ENCODE results near the gene FBXO40. TPM values are rescaled to one million over a fixed set of nuclear protein-coding genes. Genes with fewer than 3 reads are reported as not detected.

Gene FBXO40
- total and polyA plus RNA-seq, 9 of the 15 experiments (the other 6 are each of a cell fraction or from before 2014, with no cell fraction given): 0.01 to 0.05 (median 0.04) TPM; not detected in 3

- intact Hi-C loops (cut with micrococcal nuclease) (no loop called here), in situ Hi-C loops (cut with MboI) (no loop called here)
- Histone ChIP-seq H3K9me3 (replicated peaks; ENCODE audit: control insufficient read depth, insufficient read depth, low read depth, low read length) (no peaks in the 10 kb centered on the region), H3K27ac (ENCODE audit: extremely low read depth, low read depth, low read length) (no peak overlapping the region), H2AFZ (ENCODE audit: low read depth, low read length) (no peak overlapping the region), H3K9me1 (ENCODE audit: control insufficient read depth, insufficient read depth, low read length) (no peaks in the 10 kb centered on the region), H3K27me3 (ENCODE audit: control insufficient read depth in 2 of 2, insufficient read depth in 2 of 2, low read length in 2 of 2) (peaks cover 8 to 34% of the 10 kb centered on the region in 2 experiments; a peak in 4 of 5 replicates), H4K20me1 (replicated peaks; ENCODE audit: control insufficient read depth, insufficient read depth, low read length) (no peaks in the 10 kb centered on the region), H3K4me2 (ENCODE audit: insufficient read depth, low read length) (no peak overlapping the region), H3K79me2 (ENCODE audit: control insufficient read depth, insufficient read depth, low read length) (no peaks in the 10 kb centered on the region), H3K36me3 (ENCODE audit: control insufficient read depth, insufficient read depth, low read length) (no peaks in the 10 kb centered on the region), H3K9ac (ENCODE audit: insufficient read depth in 1 of 2, low read depth in 2 of 2, low read length in 2 of 2) (no peak overlapping the region), H3K4me3 (no peak overlapping the region), H3K4me1 (replicated peaks in 1 of 2; ENCODE audit: control insufficient read depth in 2 of 2, insufficient read depth in 2 of 2, low read length in 2 of 2) (no peaks in the 10 kb centered on the region; a peak in 1 of 5 replicates)
- no peak for FAIRE-seq
- DNase-seq (ENCODE audit: extremely low read depth in 1 of 4, low spot score in 3 of 4): no peak
- POLR2A ChIA-PET: interaction anchor here (0.7 kb wide), 2 partner anchors 17 to 23 kb away, joined by 3 read pairs; no protein-coding TSS in a partner anchor
- ATAC-seq: no peak
- 3% methylated on average over 4 of the region's 4 CpGs for WGBS (ENCODE audit: insufficient coverage, low coverage, missing lambda C conversion rate)
- no TSS peak for BruUV-seq (replicated peaks)
- CTCF ChIA-PET (ENCODE audit: low intra/inter-chr PET ratio): no interaction called here
- TF ChIP-seq ZBTB5 (IDR thresholded peaks at IDR 0.05): no peak
- TF ChIP-seq KAT8 (IDR thresholded peaks at IDR 0.05; ENCODE audit: low read depth): no peak
- no peak for TF ChIP-seq RHOXF2B (CRISPR knock-in tag; conservative IDR thresholded peaks at IDR 0.05)
- no peak for TF ChIP-seq RBM17 (IDR thresholded peaks at IDR 0.05; ENCODE audit: borderline replicate concordance, low read depth, low read length)
- TF ChIP-seq JUN (IDR thresholded peaks at IDR 0.05; ENCODE audit: borderline replicate concordance, low read depth, low read length): no peak
- no peak for TF ChIP-seq JUN (CRISPR knock-in tag; IDR thresholded peaks at IDR 0.05; ENCODE audit: borderline replicate concordance)
- no peak for TF ChIP-seq ZNF212 (CRISPR knock-in tag; IDR thresholded peaks at IDR 0.05)
- no peak for TF ChIP-seq CREB5 (CRISPR knock-in tag; IDR thresholded peaks at IDR 0.05)
- TF ChIP-seq NR2C2 (CRISPR knock-in tag; IDR thresholded peaks at IDR 0.05): no peak
- no peak for TF ChIP-seq NR2C2 (tag; IDR thresholded peaks at IDR 0.05)
- TF ChIP-seq GTF2E2 (tag; IDR thresholded peaks at IDR 0.05): no peak
- TF ChIP-seq PHB2 (IDR thresholded peaks at IDR 0.05; ENCODE audit: low read depth): no peak
- TF ChIP-seq AFF1 (IDR thresholded peaks at IDR 0.05; ENCODE audit: low read depth in 1 of 2, partially characterized antibody in 2 of 2): no peak
- no peak for TF ChIP-seq ZNF507 (tag; conservative IDR thresholded peaks at IDR 0.05)
- TF ChIP-seq MAFF (IDR thresholded peaks at IDR 0.05; ENCODE audit: low read length): no peak
- TF ChIP-seq CBX1 (IDR thresholded peaks at IDR 0.05; ENCODE audit: low read depth): no peak
These were observed 33.3 kb downstream of the FBXO40 start for GRCh38 chr3:121626495-121626894.
